Esophagus (tissue), 2 donors: ENCODE results near the gene MTFR1L. TPM values are rescaled to one million over a fixed set of nuclear protein-coding genes. Genes with fewer than 3 reads are reported as not detected.
A peak's percentile ranks its signal among the peaks of the same experiment; 100 is the strongest.

Source experiments
- H3K27ac ChIP-seq, 2 donors: one replicate each; pipeline ENCODE4 v1.5.1; 2013; ENCODE audit warnings: low read depth in 2 of 2, mild to moderate bottlenecking in 2 of 2, inconsistent platforms in 1 of 2, low read length in 1 of 2, moderate library complexity in 1 of 2
- H3K27me3 ChIP-seq, 2 donors: one replicate each; pipeline ENCODE4 v1.6.1; 2013; ENCODE audit warnings: low read length in 2 of 2, control low read depth in 1 of 2, mild to moderate bottlenecking in 1 of 2; ENCODE audit not compliant: insufficient read depth in 2 of 2, control insufficient read depth in 1 of 2
- H3K36me3 ChIP-seq, 2 donors: one replicate each; pipeline ENCODE4 v1.6.1; 2013; ENCODE audit warnings: low read length in 1 of 2; ENCODE audit not compliant: control insufficient read depth in 2 of 2, insufficient read depth in 2 of 2
- H3K4me1 ChIP-seq, 2 donors: one replicate each; pipeline ENCODE4 v1.6.1; 2013; ENCODE audit warnings: low read length in 1 of 2; ENCODE audit not compliant: control insufficient read depth in 2 of 2, insufficient read depth in 2 of 2
- H3K4me3 ChIP-seq, 2 donors: one replicate each; pipeline ENCODE4 v1.5.1; 2013; ENCODE audit warnings: low read length in 2 of 2, mild to moderate bottlenecking in 2 of 2, low read depth in 1 of 2, moderate library complexity in 1 of 2
- H3K9me3 ChIP-seq, 2 donors: one replicate each; pipeline ENCODE4 v1.6.1; 2013; ENCODE audit warnings: mild to moderate bottlenecking in 2 of 2, low read depth in 1 of 2, low read length in 1 of 2, moderate library complexity in 1 of 2; ENCODE audit not compliant: control insufficient read depth in 2 of 2, insufficient read depth in 1 of 2
- WGBS, 2 donors: extraction: QIAGEN DNeasy Blood & Tissue Kit; methylation state at CpG; one replicate each; pipeline ENCODE4 v1.1.7; 2013; 5-methylcytosine and 5-hydroxymethylcytosine counted together
- polyA plus RNA-seq, 2 donors: library from polyadenylated mRNA; stranded (reverse); fragments of 200-250 nt; gene quantifications; one replicate each; pipeline ENCODE4 v1.2.3, GENCODE V29; 2013
- donor health status: healthy with polysubstance abuse.
- donor health status: Bipolar disorder and iron deficiency.

The MTFR1L gene
- polyA plus RNA-seq, 2 donors: 28.4 to 32.0 TPM

DNA sequence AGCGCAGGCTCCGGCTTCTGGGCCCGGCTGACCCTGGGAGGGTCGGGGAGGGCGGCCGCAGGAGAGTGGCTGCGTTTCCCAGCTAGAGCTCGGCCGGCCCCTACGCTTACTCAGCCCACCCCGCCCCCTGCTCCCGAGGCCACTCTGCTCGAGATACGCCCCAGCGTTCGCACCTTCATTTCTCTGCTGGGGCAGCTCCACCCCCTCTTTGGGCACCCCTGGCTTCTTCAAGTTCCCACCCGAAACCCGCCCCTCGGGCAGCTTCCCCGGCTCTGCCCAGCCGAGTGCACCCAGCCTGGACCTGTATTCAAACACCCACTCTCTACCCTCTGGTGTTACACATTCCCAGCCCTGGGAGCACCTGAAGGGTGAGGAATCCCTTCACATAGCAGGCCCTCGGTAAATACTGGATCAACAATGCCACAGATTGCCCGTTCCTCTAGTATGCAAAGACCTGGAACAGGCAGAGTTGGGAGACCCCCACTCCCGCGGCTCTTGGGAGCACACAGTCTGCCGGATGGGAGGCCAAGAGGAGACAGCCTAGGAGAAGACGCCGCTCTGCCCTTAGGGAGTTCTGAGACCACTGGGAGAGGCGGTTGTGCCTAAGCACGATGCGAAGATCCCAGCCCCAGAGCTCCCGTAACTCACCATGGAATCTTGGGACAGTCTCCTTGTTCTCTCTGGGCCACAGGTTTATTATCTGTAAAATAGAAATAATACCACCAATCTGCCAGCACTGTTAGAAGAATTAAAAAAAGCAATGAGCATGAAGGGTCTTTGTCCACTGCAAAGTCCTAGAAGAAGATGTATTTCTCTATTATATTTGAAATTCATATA lies 56.3 kb downstream of the MTFR1L start:
- peak overlapping the region; percentile 92 to 95 for H3K27ac ChIP-seq
- H3K27me3 ChIP-seq: no peaks in the 10 kb centered on the region
- 16 to 27% methylated on average over 29 to 32 of the region's 32 CpGs for WGBS, 2 donors
- H3K4me3 ChIP-seq: peak overlapping the region; percentile 61 to 75
- no peaks in the 10 kb centered on the region for H3K9me3 ChIP-seq
- H3K36me3 ChIP-seq: no peaks in the 10 kb centered on the region
- H3K4me1 ChIP-seq: peaks cover 10 to 24% of the 10 kb centered on the region in 2 donors

DNA sequence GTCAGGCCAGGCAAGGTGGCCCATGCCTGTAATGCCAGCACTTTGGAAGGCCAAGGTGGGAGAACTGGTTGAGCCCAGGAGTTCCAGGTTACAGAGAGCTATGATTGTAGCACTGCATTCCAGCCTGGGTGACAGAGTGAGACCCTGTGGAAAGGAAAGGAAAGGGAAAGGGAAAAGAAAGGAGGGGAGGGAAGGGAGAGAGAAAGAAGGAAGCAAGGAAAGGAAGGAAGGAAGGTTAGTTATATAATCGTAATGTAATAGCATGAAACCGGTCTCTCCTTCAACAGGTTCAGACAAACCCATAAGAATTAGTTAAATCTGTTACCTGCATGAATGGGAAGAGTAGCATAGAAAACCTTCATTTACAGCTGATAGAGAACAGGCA lies 56.9 kb downstream of the MTFR1L start:
- WGBS, 2 donors: 38 to 53% methylated on average over 2 of the region's 2 CpGs
- Histone ChIP-seq H3K27me3 (no peaks in the 10 kb centered on the region), H3K36me3 (no peaks in the 10 kb centered on the region), H3K27ac (peak overlapping the region; percentile 80 to 92), H3K4me3 (no peak overlapping the region), H3K9me3 (no peaks in the 10 kb centered on the region), H3K4me1 (peaks cover 5 to 21% of the 10 kb centered on the region in 2 donors)

DNA sequence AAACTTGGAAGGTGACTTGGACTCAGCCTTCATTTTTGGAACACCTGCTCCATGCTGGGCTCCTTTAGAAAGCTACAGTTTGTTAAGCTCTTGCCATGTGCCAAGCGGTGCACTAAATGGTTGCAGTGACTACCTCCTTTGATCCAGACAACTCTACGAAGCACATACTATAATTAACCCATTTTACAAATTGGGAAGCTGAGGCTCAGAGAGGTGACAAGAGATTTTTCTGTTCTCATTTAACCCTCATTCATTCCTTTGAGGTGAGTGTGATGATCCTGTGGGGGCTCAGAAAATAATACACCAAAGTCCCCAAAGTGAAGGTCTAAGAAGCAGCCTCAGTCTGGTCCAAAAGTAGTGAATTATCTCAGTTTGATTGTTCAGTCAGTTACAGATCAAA lies 57.4 kb downstream of the MTFR1L start:
- Histone ChIP-seq H3K4me3 (no peak overlapping the region), H3K27ac (peak overlapping the region; percentile 51 to 58), H3K36me3 (no peaks in the 10 kb centered on the region), H3K4me1 (peaks cover 4 to 19% of the 10 kb centered on the region in 2 donors), H3K9me3 (no peaks in the 10 kb centered on the region), H3K27me3 (no peaks in the 10 kb centered on the region)
- 53 to 79% methylated on average over 2 of the region's 2 CpGs for WGBS, 2 donors

DNA sequence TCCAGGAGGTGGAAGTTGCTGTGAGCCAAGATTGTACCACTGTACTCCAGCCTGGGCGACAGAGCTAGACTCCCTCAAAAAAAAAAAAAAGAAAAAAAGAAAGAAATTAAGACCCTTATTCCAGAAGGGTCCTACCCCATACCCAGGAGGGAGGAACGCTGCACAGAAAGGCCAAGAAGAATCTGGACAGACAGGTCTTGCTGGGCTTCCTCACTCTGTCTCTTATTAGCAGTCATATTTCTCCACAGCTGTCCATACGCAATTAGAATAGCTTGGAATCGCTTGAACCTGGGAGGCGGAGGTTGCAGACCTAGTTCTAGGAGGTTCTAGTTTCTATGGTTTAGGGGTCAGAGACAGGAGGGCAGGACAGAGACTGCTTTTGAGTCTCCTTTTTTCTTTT lies 58.9 kb downstream of the MTFR1L start:
- H3K9me3 ChIP-seq: no peaks in the 10 kb centered on the region
- no peaks in the 10 kb centered on the region for H3K36me3 ChIP-seq
- H3K4me3 ChIP-seq: no peak overlapping the region
- 56 to 66% methylated on average over 5 of the region's 5 CpGs for WGBS, 2 donors
- H3K4me1 ChIP-seq: peaks cover 4 to 17% of the 10 kb centered on the region in 2 donors
- H3K27ac ChIP-seq: no peak overlapping the region
- no peaks in the 10 kb centered on the region for H3K27me3 ChIP-seq

DNA sequence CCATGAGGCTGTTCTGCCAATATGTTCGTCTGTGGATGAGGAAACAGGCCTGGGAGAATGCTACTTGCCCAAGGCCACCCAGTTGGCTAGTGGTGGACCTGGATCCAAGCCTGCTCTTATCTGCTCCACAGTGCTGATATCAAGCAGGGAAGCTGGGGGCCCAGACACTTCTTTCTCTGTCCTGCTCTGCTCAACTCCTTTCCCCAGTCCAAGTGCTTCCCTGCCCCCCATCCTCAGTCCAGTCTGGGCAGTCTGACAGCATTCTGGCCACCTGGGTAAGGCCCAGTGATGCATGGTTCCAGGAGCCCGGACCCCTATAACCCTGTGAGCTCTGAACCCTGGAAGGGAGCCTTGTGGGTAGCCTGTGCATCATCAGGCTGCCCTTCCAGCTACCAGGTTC lies 59.9 kb downstream of the MTFR1L start:
- Histone ChIP-seq H3K4me3 (no peak overlapping the region), H3K36me3 (no peaks in the 10 kb centered on the region), H3K4me1 (peaks cover 4 to 15% of the 10 kb centered on the region in 2 donors), H3K9me3 (no peaks in the 10 kb centered on the region), H3K27ac (no peak overlapping the region), H3K27me3 (no peaks in the 10 kb centered on the region)
- whole genome bisulfite sequencing, 2 donors: 42 to 70% methylated on average over 2 of the region's 2 CpGs

DNA sequence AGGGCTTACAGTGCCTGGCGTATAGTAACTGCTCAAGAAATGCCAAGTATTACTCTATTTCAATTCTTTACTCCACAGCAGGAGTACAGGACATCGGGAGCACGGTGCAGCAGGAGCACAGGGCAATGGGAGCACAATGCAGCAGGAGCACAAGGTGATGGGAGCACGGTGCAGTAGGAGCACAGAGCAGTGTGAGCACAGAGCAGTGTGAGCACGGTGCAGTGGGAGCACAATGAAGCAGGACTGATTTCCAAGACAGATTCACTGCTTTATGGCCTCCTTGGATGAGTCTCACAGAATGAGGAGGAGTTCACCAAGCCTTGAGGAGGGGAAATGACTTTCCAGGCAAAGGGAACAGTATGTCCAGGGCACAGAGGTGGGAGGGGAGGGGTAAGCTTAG lies 60.8 kb downstream of the MTFR1L start:
- no peaks in the 10 kb centered on the region for H3K36me3 ChIP-seq
- H3K27ac ChIP-seq: no peak overlapping the region
- H3K4me3 ChIP-seq: no peak overlapping the region
- WGBS, 2 donors: 90 to 92% methylated on average over 5 of the region's 5 CpGs
- no peaks in the 10 kb centered on the region for H3K9me3 ChIP-seq
- peaks cover 4 to 14% of the 10 kb centered on the region in 2 donors for H3K4me1 ChIP-seq
- H3K27me3 ChIP-seq: no peaks in the 10 kb centered on the region

DNA sequence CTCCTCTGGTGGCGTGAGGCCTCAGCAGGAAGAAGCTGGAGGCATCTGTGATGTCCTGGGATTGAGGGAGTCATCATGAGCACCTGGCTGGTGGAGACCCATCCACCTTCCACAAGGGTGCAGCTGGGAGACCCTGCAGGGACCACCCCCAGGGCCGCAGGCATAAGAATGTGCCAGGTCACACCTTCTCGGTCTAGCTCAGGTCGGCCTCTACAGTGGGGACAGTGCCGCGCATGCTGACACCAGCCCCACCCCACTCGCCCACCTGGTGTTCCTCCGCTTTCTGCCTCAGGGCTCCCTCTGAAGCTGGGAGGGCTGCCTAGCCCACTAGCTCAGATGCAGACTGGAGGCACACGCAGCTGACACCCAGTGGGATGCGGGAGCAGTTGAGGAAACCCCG lies 61.5 kb downstream of the MTFR1L start:
- Histone ChIP-seq H3K27ac (no peak overlapping the region), H3K9me3 (no peaks in the 10 kb centered on the region), H3K27me3 (no peaks in the 10 kb centered on the region), H3K36me3 (no peaks in the 10 kb centered on the region), H3K4me3 (no peak overlapping the region), H3K4me1 (peaks cover 0 to 11% of the 10 kb centered on the region in 2 donors)
- WGBS, 2 donors: 90 to 91% methylated on average over 8 to 11 of the region's 11 CpGs

Other genes starting within 250 kb of the MTFR1L start
- 1 to 10 TPM; 2.4 to 3.7 TPM for gene MAN1C1, start 203.2 kb upstream of the MTFR1L start, polyA plus RNA-seq
- gene SELENON, start 19.8 kb upstream of the MTFR1L start, polyA plus RNA-seq: 10 to 100 TPM; 19.2 to 21.4 TPM
- 1 to 10 TPM; 1.1 to 2.0 TPM for gene AUNIP, start 39.5 kb downstream of the MTFR1L start, polyA plus RNA-seq
- 10 to 100 TPM in 1 of 2 donors, 1 to 10 TPM in 1; 9.5 to 14.3 TPM for gene PAQR7, start 55.8 kb downstream of the MTFR1L start, polyA plus RNA-seq
- 100 to 1,000 TPM; 115 to 137 TPM for gene STMN1, start 86.5 kb downstream of the MTFR1L start, polyA plus RNA-seq
- gene PAFAH2, start 178.1 kb downstream of the MTFR1L start, polyA plus RNA-seq: 1 to 10 TPM; 5.7 to 5.8 TPM
- under 1 TPM; 0.09 to 0.45 TPM for gene EXTL1, start 201.8 kb downstream of the MTFR1L start, polyA plus RNA-seq
- under 1 TPM in 1 of 2 donors, not detected in 1; 0.01 TPM for gene SLC30A2, start 226.2 kb downstream of the MTFR1L start, polyA plus RNA-seq
- gene TRIM63, start 247.7 kb downstream of the MTFR1L start, polyA plus RNA-seq: under 1 TPM; 0.10 to 0.19 TPM